HepG2 (cell line): ENCODE results near the gene SMIM22. TPM values are rescaled to one million over a fixed set of nuclear protein-coding genes. Genes with fewer than 3 reads are reported as not detected.
A peak's percentile ranks its signal among the peaks of the same experiment; 100 is the strongest.

ENCODE experiments used
- ARNT2 ChIP-seq: sonication (generic); formaldehyde crosslinking; IDR thresholded peaks from 2 replicates; pipeline ENCODE4 v1.8.0; 2022; ENCODE audit warnings: mild to moderate bottlenecking, low read depth, missing genetic modification reagents, moderate library complexity
- CENPT ChIP-seq: sonication (generic); formaldehyde crosslinking; IDR thresholded peaks from 2 replicates; pipeline ENCODE4 v1.8.0; 2022; ENCODE audit warnings: low read depth, mild to moderate bottlenecking, moderate library complexity, missing genetic modification reagents
- E2F2 ChIP-seq: sonication (generic); formaldehyde crosslinking; IDR thresholded peaks from 2 replicates; pipeline ENCODE4 v1.4.0; 2020; ENCODE audit warnings: missing genetic modification reagents, borderline replicate concordance
- FOXM1 ChIP-seq: sonication (generic); formaldehyde crosslinking; IDR thresholded peaks from 2 replicates; pipeline ENCODE4 v1.5.0; 2020; ENCODE audit warnings: missing genetic modification reagents
- GPN1 ChIP-seq: sonication (generic); formaldehyde crosslinking; IDR thresholded peaks from 2 replicates; pipeline ENCODE4 v1.5.1; 2020; ENCODE audit warnings: missing genetic modification reagents, borderline replicate concordance
- JUN ChIP-seq: sonication (generic); formaldehyde crosslinking; IDR thresholded peaks from 2 replicates; pipeline ENCODE4 v1.4.0; 2020; ENCODE audit warnings: mild to moderate bottlenecking, missing genetic modification reagents
- PITX1 ChIP-seq: sonication (generic); formaldehyde crosslinking; IDR thresholded peaks from 2 replicates; pipeline ENCODE4 v1.5.1; 2020; ENCODE audit warnings: mild to moderate bottlenecking, missing genetic modification reagents
- SMAD1 ChIP-seq: sonication (generic); formaldehyde crosslinking; IDR thresholded peaks from 2 replicates; pipeline ENCODE4 v1.4.0; 2020; ENCODE audit warnings: missing genetic modification reagents, low read depth, mild to moderate bottlenecking, borderline replicate concordance
- SNAPC4 ChIP-seq: sonication (generic); formaldehyde crosslinking; IDR thresholded peaks from 2 replicates; pipeline ENCODE4 v1.4.0; 2020; ENCODE audit warnings: mild to moderate bottlenecking, missing genetic modification reagents
- ZMYM3 ChIP-seq: sonication (generic); formaldehyde crosslinking; IDR thresholded peaks from 2 replicates; pipeline ENCODE4 v1.5.1; 2020; ENCODE audit warnings: mild to moderate bottlenecking, missing genetic modification reagents
- ZNF513 ChIP-seq: sonication (generic); formaldehyde crosslinking; conservative IDR thresholded peaks from 2 replicates; pipeline ENCODE4 v1.5.0; 2020; ENCODE audit warnings: missing genetic modification reagents
- ZNF746 ChIP-seq: sonication (generic); formaldehyde crosslinking; IDR thresholded peaks from 2 replicates; pipeline ENCODE4 v1.8.0; 2022; ENCODE audit warnings: mild to moderate bottlenecking, missing genetic modification reagents
- ZZZ3 ChIP-seq: sonication (generic); formaldehyde crosslinking; IDR thresholded peaks from 2 replicates; pipeline ENCODE4 v1.4.0; 2020; ENCODE audit warnings: missing genetic modification reagents, mild to moderate bottlenecking, borderline replicate concordance
- polyA plus RNA-seq, 8 experiments: library from polyadenylated mRNA; depleted of rRNA in 3 of 8; stranded (reverse) in 7 of 8; unstranded in 1 of 8; fragments of >200 nt; fragmentation: Illumina TruSeq in 4 of 8; extraction: Trizol in 4 of 8; gene quantifications; 2 replicates each; pipeline versions ENCODE4 v1.2.1 to v1.2.3, GENCODE V29; 2011 to 2016; ENCODE audit warnings: low read depth in 4 of 8, missing spikeins in 1 of 8, mixed read lengths in 1 of 8; ENCODE audit not compliant: insufficient read depth in 1 of 8
- total RNA-seq, 5 experiments: library from RNA; depleted of rRNA; stranded (reverse); fragments of >200 nt; fragmentation: Illumina TruSeq; extraction: Trizol; gene quantifications; 2 replicates each; pipeline ENCODE4 v1.2.3, GENCODE V29; 2016; ENCODE audit warnings: low read depth in 1 of 5
- TF ChIP-seq, protein P1 (sequence below): sonication (generic); formaldehyde crosslinking; IDR thresholded peaks from 2 replicates; pipeline ENCODE4 v1.4.0; 2020; ENCODE audit warnings: low read depth, missing genetic modification reagents
- TF ChIP-seq, protein P2 (sequence below): IDR thresholded peaks from 2 replicates; pipeline ENCODE4 v1.6.1; 2016; ENCODE audit warnings: mild to moderate bottlenecking

The SMIM22 gene
- total and polyA plus RNA-seq, 2 of the 13 experiments (the other 11 are each of a cell fraction or from before 2014, with no cell fraction given) = not detected

- no peak for TF ChIP-seq SNAPC4 (CRISPR knock-in tag)
- no peak for TF ChIP-seq ZMYM3 (CRISPR knock-in tag)
- TF ChIP-seq PITX1 (CRISPR knock-in tag) = no peak
- TF ChIP-seq ZNF746 (CRISPR knock-in tag) = no peak
- TF ChIP-seq ARNT2 = no peak
- TF ChIP-seq, protein P1, sequence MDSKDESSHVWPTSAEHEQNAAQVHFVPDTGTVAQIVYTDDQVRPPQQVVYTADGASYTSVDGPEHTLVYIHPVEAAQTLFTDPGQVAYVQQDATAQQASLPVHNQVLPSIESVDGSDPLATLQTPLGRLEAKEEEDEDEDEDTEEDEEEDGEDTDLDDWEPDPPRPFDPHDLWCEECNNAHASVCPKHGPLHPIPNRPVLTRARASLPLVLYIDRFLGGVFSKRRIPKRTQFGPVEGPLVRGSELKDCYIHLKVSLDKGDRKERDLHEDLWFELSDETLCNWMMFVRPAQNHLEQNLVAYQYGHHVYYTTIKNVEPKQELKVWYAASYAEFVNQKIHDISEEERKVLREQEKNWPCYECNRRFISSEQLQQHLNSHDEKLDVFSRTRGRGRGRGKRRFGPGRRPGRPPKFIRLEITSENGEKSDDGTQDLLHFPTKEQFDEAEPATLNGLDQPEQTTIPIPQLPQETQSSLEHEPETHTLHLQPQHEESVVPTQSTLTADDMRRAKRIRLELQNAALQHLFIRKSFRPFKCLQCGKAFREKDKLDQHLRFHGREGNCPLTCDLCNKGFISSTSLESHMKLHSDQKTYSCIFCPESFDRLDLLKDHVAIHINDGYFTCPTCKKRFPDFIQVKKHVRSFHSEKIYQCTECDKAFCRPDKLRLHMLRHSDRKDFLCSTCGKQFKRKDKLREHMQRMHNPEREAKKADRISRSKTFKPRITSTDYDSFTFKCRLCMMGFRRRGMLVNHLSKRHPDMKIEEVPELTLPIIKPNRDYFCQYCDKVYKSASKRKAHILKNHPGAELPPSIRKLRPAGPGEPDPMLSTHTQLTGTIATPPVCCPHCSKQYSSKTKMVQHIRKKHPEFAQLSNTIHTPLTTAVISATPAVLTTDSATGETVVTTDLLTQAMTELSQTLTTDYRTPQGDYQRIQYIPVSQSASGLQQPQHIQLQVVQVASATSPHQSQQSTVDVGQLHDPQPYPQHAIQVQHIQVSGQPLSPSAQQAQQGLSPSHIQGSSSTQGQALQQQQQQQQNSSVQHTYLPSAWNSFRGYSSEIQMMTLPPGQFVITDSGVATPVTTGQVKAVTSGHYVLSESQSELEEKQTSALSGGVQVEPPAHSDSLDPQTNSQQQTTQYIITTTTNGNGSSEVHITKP (CRISPR knock-in tag) = no peak
- TF ChIP-seq ZNF513 = no peak
- TF ChIP-seq, protein P2, sequence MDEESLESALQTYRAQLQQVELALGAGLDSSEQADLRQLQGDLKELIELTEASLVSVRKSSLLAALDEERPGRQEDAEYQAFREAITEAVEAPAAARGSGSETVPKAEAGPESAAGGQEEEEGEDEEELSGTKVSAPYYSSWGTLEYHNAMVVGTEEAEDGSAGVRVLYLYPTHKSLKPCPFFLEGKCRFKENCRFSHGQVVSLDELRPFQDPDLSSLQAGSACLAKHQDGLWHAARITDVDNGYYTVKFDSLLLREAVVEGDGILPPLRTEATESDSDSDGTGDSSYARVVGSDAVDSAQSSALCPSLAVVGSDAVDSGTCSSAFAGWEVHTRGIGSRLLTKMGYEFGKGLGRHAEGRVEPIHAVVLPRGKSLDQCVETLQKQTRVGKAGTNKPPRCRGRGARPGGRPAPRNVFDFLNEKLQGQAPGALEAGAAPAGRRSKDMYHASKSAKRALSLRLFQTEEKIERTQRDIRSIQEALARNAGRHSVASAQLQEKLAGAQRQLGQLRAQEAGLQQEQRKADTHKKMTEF (CRISPR knock-in tag) = 0 out of 2 replicates have a peak, but pooled peaks have one; percentile 24
- TF ChIP-seq FOXM1 = no peak
- no peak for TF ChIP-seq E2F2
- TF ChIP-seq ZZZ3 = no peak
- no peak for TF ChIP-seq CENPT
- no peak for TF ChIP-seq SMAD1
- no peak for TF ChIP-seq JUN (CRISPR knock-in tag)
- no peak for TF ChIP-seq GPN1 (CRISPR knock-in tag)
Measured at GRCh38 chr16:4802659-4803287, 7.6 kb downstream of the SMIM22 start (continued).
